CD4-positive, alpha-beta T cell treated with Interleukin-1 beta for 1 hour (primary cell): ENCODE results near the gene METTL26.

Experiments
- DNase-seq, 2 donors: peaks; one replicate each; pipeline ENCODE4 v3.0.0-alpha.2; 2020 to 2022

Gene METTL26

GRCh38 chr16:593807-594206 is 42.3 kb downstream of the METTL26 start:
- DNase-seq, result no peak

- no peak for DNase-seq
Observed at GRCh38 chr16:593406-593805, 42.7 kb downstream of the METTL26 start.

- DNase-seq, result peak in 1 of 2 donors; percentile 37
Observed at GRCh38 chr16:592518-593306, 43.4 kb downstream of the METTL26 start.

GRCh38 chr16:591892-592517 is 44.1 kb downstream of the METTL26 start:
- DNase-seq, result no peak

GRCh38 chr16:591231-591630 is 44.9 kb downstream of the METTL26 start:
- DNase-seq, result no peak

- DNase-seq, result no peak
Observed at GRCh38 chr16:590815-591200, 45.3 kb downstream of the METTL26 start.

DNA sequence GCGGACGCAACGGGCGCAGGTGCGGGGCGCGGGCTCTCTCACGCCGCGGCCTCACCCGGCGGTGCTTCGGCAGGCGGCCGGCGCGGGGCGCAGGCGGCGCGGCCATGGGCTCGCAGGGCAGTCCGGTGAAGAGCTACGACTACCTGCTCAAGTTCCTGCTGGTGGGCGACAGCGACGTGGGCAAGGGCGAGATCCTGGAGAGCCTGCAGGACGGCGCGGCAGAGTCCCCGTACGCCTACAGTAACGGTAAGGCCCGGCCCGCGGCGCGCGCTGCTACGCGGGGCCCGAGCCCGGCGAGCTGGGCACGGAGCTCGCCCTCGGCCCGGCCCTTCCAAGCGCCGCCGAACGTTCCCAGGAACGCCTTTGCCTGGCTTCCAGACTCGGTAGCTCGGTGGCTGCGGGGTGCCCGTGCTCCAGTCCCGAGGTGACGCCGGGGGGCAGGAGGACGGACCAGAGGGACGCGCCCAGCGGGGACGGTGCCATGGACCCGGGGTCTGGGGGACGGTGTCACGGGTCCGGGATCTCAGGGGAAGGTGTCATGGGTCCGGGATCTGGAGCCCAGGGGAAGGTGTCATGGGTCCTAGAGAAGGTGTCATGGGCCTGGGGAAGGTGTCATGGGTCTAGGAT is 45.8 kb downstream of the METTL26 start:
- no peak for DNase-seq

DNA sequence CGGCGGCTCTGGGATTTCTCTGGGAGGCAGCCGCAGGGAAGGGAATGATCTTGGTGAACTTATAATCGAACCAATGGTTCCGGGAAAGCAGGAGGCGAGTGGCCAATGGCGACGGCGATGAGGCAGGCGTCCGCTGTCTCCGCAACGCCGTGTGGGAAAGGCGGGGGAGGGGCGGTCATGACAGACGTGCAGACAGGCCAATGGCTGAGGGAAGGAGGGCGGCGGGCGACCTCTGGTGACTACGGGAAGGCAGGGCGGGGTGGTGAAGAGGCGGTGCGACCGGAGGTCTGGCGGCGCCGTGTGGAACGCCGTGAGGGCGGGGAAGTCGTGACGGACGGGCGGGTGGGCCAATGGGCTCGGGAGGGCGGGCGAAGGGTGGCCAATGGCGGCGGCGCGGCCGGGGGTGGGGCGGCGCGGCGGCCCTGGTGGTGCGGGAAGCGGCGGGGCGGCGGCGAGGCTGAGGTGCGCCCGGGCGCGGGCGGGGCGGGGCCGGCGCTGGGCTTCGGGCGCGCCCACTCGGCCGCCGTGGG is 46.4 kb downstream of the METTL26 start, which contains the start of gene RAB40C:
Gene RAB40C (plus strand): TSS at position 409 of the 530 bp plus-strand sequence. CDS start 226 bp downstream, outside the sequence.
- peak; percentile 99 for DNase-seq

- peak; percentile 96 to 98 for DNase-seq
Observed at GRCh38 chr16:588889-589657, 47.0 kb downstream of the METTL26 start.

- peak; percentile 56 to 72 for DNase-seq
Observed at GRCh38 chr16:588639-588888, 47.5 kb downstream of the METTL26 start.

- no peak for DNase-seq
Observed at GRCh38 chr16:586645-587590, 49.2 kb downstream of the METTL26 start.

DNA sequence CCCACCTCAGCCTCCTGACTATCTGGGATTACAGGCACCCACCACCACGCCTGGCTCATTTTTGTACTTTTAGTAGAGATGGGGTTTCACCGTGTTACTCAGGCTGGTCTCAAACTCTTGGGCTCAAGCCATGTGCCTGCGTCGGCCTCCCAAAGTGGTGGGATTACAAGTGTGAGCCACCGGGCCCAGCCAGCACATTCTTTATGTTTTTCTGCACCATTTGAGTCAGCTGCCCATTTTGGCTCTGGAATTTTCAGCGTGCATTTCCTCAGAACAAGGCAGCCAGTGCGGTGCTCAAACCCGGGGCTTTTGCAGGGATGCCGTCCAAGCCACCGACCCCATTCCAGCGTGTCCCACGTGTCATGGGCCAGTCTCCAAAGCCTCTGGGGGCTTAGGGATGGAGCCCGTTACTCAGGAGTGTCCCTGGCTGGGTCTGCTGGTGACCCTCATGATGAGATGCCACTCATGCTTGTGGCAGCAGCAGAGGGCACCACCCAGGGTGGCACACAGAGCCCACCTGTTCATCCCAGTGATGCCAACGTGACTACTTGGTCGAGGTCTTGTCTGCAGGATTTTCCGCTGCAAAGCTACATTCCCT is 50.0 kb downstream of the METTL26 start:
- DNase-seq, result no peak

DNA sequence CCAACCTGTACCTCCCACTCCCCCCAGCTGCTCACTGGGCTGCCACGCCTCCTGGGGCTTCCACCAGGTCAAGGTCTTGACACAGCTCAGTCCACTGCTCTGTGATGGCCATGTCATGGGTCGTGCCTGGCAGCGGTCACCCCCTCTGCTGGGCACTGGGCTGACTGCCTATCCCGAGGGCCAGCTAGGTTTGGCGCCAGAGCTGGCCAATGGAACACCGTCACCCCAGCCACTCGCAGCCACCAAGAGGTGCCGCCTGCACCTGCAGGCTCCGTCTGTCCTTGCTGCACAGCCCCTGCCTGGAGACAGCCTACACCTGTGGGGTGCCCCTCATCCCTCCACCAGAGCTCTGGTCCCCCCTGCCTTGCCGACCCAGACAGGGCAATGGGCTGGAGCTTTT is 50.8 kb downstream of the METTL26 start:
- no peak for DNase-seq
